ENCODE data around the gene SPTBN5. TPM values are rescaled to one million over a fixed set of nuclear protein-coding genes. Genes with fewer than 3 reads are reported as not detected.

The SPTBN5 gene
- total RNA-seq, 1 experiment from 2014 or later, result 0.96 TPM

GRCh38 chr15:41923401-41923997 is 29.6 kb upstream of the SPTBN5 start:
- Histone ChIP-seq H3K79me2 (ENCODE audit: insufficient read depth, low read length) (peaks cover 28% of the 10 kb centered on the region; the same call in 1 of the 2 replicates), H3K4me1 (ENCODE audit: control insufficient read depth in 1 of 2, insufficient read depth in 2 of 2, low read length in 2 of 2) (peaks cover 0 to 12% of the 10 kb centered on the region in 2 experiments; a peak in 1 of 4 replicates), H2AFZ (ENCODE audit: low read depth, low read length, poor library complexity, severe bottlenecking) (no peak overlapping the region), H3K27ac (ENCODE audit: low read depth, low read length) (no peak overlapping the region), H3K4me2 (ENCODE audit: low read length) (no peak overlapping the region), H3K36me3 (ENCODE audit: control insufficient read depth in 1 of 2, insufficient read depth in 2 of 2, low read length in 2 of 2) (peaks cover 2 to 30% of the 10 kb centered on the region in 2 experiments; a peak in 1 of 4 replicates), H3K9ac (ENCODE audit: low read length) (no peak overlapping the region), H3K4me3 (replicated peaks in 1 of 2; ENCODE audit: low read depth in 1 of 2, low read length in 2 of 2) (no peak overlapping the region), H3K27me3 (ENCODE audit: insufficient read depth, low read length) (no peaks in the 10 kb centered on the region), H4K20me1 (ENCODE audit: insufficient read depth) (no peaks in the 10 kb centered on the region), H3K9me2 (ENCODE audit: insufficient read depth) (no peaks in the 10 kb centered on the region), H3K9me3 (ENCODE audit: control insufficient read depth in 1 of 2, insufficient read depth in 1 of 2, low read depth in 1 of 2, low read length in 2 of 2) (no peaks in the 10 kb centered on the region)
- intact Hi-C loops (cut with micrococcal nuclease), result no loop called here
- TF ChIP-seq ATF3 (IDR thresholded peaks at IDR 0.05) (no peak), EZH2 (IDR thresholded peaks at IDR 0.05) (no peak), CTCF (IDR thresholded peaks at IDR 0.05 in 2 of 3, conservative IDR thresholded peaks at IDR 0.05 in 1 of 3; ENCODE audit: borderline replicate concordance in 1 of 3, insufficient read depth in 1 of 3, low read depth in 2 of 3, low read length in 2 of 3) (no peak), ZFX (IDR thresholded peaks at IDR 0.05) (no peak), TCF7L2 (IDR thresholded peaks at IDR 0.05; ENCODE audit: borderline replicate concordance, extremely low read depth, insufficient read depth, insufficient read length) (no peak), CEBPB (IDR thresholded peaks at IDR 0.05; ENCODE audit: low read depth) (no peak), REST (IDR thresholded peaks at IDR 0.05; ENCODE audit: low read depth) (no peak), POLR2AphosphoS5 (IDR thresholded peaks at IDR 0.05; ENCODE audit: low read depth, low read length) (no peak), RAD21 (IDR thresholded peaks at IDR 0.05; ENCODE audit: low read depth) (no peak), ZNF274 (IDR thresholded peaks at IDR 0.05; ENCODE audit: low read depth, low read length) (no peak), CBX3 (IDR thresholded peaks at IDR 0.05; ENCODE audit: low read depth) (no peak), MAX (IDR thresholded peaks at IDR 0.05) (no peak), POLR2A (IDR thresholded peaks at IDR 0.05; ENCODE audit: borderline replicate concordance, extremely low read depth, insufficient read depth, insufficient read length) (no peak), SRF (IDR thresholded peaks at IDR 0.05; ENCODE audit: low read depth) (no peak)
- no TSS peak for BruUV-seq (replicated peaks)
- POLR2A ChIA-PET, result no interaction called here
- CTCF ChIA-PET, result no interaction called here
- ATAC-seq (no peak), DNase-seq (ENCODE audit: low read depth, low spot score) (no peak)
- RAD21 ChIA-PET (ENCODE audit: low non-redundant PET in 1 of 2, low total read pairs in 2 of 2, uncharacterized antibody in 2 of 2, unreplicated experiment in 2 of 2), result no interaction called here

Data from HCT116 (cell line).